ENCODE results near the gene CFH.
"Not testable (repeated sequence)": the region's sequence is repeated elsewhere in the genome, so short reads cannot be mapped to it uniquely, and the experiment has no call there.

Gene CFH

DNA sequence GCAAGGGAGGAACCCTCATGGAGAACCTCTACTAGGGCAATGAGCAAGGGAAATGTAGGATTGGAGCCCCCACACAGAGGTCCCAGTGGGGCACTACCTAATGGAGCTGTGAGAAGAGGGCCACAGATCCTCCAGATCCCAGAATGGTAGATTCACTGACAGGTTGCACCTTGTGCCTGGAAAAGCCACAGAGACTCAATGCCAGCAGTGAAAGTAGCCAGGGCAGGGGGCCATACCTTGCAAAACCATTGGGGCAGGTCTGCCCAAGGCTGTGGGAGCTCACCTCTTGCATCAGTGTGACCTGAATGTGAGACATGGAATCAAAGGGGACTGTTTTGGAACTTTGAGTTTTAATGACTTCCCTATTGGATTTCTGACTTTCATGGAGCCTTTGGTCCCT is 17.9 kb downstream of the CFH start:
- DNase-seq: no peak

DNA sequence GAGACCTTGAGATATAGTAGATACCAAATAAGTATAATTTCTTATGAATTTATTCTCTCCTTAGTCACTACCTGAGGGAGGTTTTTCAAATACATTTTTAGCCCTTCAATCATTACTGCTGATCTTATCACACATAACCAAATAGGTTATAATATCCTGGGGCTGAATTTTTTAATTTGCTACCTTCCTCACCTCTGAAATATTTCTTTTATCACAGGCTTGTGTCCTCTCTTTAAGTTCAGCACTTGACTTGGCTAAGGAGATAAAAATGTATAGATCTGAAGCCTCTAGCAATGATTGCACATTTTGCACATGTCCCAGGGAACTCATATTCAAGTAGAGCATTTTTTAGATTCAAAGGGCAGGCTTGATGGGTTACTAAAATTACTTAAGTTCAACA is 23.1 kb downstream of the CFH start:
- DNase-seq: no peak

DNA sequence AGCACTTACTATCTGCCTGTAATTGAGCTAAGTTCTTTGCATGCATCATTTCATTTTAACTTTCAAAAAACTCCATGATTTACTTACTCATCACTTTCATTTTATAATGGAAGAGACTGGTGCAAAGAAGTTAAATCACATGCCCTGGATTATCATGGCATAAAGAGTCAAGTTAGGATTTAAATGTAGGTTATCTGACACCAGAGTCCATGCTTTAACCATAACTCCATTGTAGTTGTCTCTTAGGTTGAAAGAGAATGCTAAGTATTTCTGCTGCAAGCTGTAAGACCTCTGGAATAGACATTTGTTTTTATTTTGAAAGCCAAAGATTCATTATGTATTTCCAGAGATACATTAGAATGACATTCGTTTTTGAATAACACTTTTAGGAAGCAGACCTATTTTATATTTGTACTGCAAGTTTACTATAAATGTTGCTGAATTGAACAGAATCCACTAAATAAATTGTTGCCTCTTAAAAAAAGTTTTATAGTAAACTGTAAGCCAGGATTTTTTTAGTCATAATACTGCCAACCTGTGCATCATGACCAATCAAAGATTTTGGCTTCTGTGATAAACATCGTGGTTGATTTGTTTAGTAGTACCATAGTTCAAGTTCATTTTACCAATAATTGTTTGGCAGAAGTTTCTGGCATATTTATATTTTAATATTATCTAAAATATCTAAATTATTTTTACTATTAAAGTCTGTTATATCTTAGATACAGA is 26.1 kb downstream of the CFH start:
- DNase-seq: no peak

DNA sequence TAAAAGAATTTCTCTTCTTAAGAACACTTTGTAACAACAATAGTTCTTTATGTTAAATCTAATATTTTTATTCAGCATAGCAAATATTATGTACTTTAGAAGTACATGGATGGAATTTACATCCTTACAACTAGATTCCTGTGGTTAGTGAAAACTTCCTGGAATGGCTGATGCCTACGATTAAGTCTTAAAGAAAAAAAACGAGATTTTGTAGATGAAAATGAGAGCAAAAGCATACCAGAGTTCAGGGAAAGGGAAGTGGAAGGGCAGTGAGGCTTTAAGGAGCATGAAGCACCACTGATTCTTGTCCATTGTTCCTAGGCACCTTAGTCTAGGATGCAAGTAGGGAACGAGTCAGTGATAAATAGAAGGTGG is 26.7 kb downstream of the CFH start:
- no peak for DNase-seq

DNA sequence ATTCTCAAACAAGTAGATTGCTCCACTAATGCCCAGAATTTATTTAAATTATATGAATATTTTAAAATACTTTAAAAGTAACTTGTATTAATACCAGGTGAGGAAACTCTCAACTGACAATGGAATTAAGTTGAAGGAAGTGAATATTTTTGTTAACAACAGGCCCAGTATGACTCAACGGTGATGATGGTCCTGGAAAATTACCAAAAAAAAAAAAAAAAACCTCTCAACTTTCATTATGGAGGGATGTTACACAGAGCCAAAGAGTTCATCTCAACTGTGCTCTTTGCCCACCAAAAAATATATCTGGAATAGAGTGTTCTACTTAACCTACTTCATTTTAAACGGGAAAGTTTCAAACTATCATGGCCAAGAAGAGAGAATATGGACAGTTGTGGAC is 28.3 kb downstream of the CFH start:
- DNase-seq: no peak

DNA sequence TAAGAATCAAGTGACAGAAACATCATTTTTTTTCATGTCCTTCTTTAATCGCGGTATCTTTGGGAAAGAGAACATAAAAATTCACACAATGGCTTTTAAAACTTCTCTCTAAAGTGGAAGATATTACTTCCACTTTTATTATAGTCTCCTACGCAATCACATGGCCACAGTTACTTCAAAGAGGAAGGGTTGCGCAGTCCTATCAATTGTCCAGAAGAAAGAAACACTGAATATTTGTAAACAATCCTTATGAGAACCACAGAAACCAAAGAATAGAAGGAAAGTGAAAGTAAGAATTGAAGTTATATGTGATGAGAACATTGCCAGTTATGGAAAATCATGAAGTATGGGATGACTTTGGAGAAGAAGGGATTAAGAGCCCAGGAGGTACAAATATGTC is 32.6 kb downstream of the CFH start:
- DNase-seq: peak; percentile 61 to 63

DNA sequence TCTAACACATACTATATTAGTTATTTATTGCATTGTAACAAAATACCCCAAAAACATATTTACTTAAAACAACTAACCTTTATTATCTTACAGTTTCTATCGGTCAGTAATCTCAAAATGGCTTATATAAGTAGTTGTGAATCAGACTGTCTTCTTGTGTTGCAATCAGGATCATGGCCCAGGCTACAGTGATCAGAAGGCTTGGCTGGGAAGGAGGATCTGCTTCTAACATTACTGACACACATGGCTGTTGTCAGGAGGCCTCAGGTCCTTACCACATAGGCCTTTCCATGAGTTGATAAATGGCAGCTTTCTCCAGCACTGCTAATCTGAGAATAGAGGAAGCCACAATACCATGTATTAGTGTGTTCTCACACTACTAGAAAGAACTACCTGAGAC is 33.7 kb downstream of the CFH start:
- no peak for DNase-seq

DNA sequence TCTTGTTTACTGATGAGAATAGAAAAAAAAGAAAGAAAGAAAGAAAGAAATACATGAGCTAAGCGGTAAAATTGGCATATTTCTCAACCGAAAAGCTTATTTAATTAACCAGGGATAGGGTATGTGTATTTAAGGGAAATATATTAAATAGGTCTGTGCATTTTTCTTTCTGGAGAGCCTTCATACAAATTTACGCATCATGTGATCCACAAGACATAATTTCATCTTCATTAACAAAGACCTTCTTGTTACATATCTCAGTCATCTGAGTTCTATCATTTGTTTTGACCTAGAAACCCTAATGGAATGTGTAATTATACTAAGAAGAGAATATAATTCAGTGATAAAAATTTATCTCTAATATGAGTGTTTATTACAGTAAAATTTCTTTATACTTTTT is 37.2 kb downstream of the CFH start:
- DNase-seq: no peak

DNA sequence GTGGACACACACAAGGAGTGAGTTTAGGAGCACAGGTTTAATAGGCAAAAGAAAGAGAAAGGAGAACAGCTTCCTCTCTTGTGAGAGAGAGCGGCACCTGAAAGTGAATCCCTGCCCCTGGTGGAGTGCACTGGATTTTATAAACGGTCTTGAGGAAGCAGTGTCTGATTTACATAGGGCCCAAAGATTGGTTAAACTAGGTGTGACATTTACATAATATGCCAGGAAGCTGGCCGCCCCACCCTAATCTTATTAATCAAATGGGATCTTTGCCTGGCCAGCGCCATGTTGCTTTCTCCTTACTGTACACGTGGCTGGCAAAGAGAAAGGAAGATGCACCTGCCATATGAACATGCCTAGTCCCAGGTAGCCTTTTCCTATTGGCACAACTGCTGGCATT is 38.7 kb downstream of the CFH start:
- no peak for DNase-seq

DNA sequence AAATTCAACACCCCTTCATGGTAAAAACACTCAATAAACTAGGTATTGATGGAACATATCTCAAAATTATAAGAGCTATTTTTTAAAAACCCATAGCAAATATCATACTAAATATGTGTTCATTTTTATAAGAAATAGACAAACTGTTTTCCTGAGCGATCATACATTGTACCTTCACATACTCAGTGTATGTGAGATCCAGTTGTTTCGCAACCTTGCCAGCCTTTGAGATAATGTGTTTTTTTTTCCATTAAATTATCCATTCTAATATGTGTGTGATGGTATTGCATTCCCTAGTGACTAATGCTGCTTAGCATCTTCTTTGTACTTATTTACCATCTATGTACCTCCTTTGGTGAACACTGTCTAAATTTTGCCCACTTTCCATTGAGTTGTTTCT is 47.1 kb downstream of the CFH start:
- no peak for DNase-seq

DNA sequence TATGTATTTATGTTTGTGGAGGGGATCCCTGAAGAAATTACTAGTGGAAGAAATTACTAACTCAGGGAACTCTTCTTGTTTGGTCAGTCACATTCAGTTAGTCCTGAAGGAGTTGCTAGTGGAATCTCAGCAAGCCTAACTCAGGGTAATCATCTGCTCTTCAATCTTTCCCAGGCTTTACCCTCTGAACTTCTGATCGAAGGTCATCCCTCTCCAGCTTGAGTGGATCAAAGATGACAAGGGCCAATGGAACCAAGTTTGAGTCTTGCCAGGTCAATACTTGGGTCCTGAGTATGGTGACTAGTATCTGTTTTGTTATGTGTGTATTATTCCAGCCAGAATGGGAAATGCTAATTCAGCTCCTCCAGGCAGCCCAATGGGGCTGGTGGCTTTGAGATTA is 49.3 kb downstream of the CFH start:
- DNase-seq: no peak

DNA sequence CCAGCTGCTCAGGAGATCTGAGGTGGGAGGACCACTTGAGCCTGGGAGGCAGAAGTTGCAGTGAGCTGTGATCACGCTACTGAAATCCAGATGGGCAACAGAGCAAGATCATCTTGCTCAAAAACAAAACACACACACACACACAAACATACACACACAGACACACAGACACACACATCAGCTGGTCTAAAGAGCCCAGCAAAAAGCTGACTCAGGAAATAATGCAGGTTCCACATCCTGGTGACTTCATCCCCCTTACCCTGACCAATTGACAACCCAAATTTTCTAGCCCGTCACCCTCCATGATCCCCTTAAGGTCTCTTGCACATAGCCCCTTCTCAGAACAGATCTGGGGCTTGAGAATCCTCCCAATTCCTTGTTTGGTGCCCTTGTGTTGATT is 58.0 kb downstream of the CFH start:
- DNase-seq: not testable (repeated sequence)

DNA sequence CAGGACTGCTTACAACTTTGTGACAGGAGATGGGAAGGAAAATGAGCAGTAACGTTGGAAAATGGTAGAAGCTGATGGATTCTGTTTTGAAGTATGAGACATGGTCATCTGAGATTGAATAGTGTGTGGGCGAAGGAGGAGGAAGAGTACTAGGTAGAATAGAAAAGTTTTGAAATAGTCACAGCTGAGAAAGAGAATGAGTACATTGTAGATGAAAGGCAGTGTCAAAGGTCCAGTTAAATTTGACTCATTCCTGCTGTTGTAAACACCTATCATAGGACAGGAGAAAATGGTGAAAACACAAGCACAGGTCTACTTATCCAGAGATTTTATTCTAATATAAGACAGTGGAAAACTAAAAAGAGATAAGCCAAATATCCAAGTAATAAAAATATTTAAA is 66.0 kb downstream of the CFH start:
- DNase-seq: no peak

DNA sequence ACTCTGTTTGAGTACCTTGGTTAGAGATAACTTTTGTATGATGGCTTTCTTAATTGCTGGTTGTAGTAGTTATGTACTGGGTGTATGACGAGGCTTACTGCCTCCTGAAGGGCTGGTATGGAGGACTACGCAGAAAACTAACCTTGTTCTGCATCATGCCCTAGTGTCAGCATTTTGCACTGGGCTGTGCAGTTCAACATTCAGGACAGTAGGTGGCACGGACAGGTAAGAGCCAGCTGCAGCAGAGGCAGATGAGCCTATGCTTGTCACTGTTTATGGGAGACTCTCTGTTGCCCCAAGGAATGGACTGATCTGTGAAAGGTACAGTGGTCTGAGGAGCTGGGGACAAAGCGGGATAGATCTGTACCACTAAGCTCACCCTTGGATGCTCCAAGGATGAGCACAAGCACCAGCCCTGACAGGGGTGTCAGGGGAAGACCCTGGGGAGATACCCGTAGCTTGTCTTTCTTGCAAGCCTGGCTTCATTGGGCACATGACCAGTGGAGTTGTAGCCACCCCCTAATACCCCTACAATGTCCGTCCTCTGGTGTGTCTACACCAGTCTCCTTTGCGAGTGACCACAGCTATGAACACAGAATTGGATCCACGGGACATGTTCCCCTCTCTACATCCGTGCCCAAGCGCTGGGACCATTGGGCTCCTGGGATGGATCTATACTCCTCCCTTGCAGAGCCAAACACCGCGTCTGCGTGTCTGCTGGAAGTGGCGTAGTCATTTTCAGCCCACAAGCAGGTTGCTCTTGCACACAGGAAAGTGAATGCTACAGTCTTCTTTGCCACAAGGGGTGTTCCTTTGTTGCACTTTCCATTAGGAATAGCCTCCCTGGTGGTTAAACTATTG is 71.7 kb downstream of the CFH start:
- peak; percentile 5 to 17 for DNase-seq

DNA sequence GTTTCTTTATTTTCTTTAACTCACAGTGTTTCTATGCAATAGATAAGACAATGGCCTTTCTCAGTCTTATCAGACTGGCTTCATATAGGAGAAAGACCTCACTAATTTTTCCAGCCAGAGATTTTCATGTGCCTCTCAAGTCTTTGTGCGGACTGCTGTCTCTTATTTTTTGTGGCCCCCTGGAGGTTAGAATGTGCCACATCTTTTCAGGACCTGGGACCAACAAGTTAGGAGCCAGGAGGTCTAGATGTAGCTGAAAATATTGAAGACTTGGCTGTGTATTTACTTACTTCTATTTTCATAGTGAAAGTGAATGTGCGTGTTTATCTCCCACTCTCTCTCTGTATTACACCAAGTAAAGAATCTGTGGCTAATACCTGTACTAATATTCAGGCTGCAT is 80.7 kb downstream of the CFH start:
- DNase-seq: no peak

DNA sequence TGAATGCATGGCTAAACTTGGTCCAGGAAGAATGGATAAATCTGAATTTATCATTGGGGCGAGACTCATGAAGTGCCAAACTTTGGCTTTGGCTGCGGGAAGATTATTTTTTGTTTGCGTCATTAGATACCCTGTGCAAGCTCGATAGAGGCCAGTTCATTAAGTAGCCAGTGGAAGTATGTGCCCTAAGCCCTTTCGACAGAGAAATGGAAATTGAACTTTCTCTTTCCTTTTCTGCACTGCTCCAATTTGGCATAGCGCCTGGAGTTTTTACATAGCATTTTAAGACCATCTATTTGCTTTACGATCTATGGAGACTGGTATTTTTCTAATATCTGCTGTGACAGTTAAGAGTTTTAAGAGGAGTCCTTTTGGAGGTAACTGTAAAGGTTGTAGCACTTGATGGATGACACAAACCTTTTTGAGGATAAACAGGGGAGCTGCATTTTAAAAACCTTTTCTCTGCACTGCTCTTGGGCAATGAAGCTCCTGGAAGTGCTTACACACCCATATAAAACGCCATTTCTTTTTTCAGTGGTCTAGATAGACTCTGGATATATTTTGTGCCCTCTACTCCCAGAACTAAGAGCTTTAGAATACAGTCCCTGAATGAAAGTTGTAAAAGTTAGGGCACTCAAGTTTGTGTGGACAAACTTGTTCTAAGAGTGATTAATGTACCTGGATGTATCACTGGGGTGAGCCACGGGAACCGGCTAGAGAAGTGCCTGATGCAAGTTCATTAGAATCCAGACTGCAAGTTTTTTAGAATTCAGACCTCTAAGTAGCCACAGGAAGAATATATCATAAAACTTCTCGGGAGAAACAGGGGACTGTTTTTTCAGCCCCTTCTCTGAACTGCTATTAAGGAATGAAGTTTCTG is 81.5 kb downstream of the CFH start:
- DNase-seq: no peak

DNA sequence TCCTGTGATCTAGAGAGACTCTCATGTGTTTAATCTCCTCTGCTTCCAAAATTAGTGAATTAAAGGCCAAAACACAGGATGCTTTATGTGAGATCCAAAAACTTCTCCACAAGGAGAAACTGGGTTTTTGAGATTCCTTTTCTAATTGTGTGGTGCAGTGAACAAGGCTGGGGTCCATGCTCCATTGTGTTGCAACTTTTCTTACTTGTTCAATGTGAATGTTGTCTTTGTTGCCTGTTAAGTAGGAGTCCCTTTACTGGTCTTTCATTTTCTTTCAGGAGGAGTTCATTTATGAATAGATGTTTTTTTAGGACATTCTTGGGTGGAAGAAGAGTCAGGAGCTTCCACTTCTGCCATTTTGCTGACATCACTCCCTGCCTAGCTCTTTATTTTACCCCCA is 82.2 kb downstream of the CFH start:
- DNase-seq: no peak

DNA sequence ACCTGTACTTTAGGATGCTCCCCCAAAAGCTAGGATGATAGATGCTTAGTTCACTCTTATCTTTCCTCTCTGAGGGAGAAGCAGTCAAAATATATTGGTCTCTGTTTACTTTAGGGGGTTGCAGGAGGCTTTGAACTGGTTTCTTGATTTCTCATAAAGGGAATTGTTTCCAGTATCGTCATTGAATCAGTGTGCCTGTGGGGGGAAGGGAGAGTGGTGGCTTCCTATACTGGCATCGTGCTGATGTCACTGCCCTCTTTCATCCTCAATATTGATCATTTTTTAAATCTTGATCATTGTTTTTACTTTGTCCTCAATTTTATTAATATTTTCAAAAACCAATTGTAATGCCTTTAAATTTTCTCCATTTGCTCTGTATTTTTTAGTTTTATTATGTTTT is 82.6 kb downstream of the CFH start:
- no peak for DNase-seq

DNA sequence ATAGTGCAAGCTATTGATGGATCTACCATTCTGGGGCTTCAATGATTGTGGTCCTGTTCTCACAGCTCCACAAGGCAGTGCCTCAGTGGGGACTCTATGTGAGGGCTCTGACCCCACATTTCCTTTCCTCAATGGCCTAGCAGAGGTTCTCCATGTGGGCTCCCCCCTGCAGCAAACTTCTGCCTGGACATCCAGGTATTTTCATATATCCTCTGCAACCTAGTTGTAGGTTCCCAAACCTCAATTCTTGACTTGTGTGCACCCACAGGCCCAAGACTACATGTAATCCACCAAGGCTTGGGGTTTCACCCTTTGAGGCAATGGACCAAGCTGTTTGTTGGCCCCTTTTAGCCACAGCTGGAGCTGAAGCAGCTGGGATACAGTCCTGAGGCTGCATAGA is 86.9 kb downstream of the CFH start:
- DNase-seq: no peak

DNA sequence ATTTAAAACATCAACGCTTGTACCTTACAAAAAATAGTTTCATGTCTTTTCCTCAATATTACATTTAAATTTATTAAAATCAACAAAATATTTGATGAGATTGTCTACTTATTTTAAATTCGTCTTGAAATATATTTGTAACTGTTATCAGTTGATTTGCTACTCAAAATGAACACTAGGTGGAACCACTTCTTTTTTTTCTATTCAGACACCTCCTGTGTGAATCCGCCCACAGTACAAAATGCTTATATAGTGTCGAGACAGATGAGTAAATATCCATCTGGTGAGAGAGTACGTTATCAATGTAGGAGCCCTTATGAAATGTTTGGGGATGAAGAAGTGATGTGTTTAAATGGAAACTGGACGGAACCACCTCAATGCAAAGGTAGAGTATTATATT is 91.4 kb downstream of the CFH start:
- DNase-seq: peak; percentile 13 to 34

DNA sequence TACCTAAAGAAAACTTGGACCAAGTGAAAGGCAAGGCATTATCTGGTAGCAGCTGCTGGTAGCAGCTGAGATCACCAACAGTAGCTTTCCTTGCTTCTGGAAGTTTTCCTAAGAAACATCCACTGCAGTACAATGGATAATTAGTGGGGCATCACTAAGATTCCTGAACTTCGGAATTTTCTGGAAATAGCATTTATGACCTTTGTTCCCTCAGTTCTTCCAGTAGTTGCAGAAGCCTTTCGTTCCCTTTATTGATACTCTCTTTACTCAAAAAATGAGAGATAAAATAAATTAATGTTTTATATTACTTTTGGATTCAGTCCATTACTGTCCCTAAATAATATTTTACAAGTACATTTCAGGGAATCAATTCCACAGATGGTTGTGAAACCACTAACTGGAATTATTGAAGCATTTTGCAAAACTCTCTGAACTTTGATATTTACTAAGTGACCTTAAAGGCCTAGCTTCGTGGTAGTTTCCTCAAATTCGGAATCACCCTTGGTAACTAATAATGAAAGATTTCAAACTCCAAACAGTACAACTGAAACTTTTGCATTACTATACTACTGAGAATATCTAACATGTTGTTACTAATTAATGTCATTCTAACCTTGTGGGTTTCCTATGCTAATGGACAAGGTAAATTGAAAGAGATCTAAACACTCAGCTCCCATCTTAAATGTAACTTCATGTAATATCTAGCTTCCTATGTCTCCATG is 113.3 kb downstream of the CFH start:
- DNase-seq: not testable (repeated sequence)

DNA sequence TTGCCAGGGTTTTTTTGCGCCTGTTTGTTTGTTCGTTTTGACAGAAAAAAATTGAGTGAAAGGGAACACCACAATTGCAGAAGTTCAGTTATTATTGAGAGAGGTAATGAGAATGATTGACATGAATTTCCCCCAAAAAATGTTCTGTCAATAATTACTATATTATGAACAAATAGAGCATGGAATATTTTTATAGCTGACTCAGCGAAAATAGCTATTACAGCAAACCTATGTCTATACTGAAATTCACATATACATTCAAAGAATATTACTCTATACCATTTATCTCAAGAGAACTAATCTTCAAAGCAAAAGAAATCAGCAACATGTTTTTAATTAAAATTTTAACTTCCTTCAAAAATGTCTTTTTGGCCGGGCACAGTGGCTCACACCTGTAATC is 118.0 kb downstream of the CFH start:
- not testable (repeated sequence) for DNase-seq

DNA sequence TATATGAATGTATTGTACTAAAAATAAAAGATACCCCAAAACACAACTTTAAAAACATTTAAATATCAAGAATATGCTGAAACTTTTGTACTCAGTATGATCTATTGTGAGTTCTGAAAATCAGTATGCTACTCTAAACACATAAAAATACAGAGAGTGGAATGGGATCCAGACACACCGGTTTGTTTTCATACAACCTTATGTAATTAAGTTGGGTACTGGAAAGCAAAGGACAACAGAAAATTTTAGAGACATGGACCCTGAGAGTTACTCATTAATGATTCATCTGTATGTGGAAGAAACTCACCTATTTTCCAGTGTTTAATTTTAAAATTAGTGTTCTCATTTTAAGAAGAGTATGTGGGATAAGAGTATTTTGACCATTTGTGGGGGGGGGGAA is 121.9 kb downstream of the CFH start:
- no peak for DNase-seq
